Measurements from ENCODE around the gene ENAH.

ENAH gene

GRCh38 chr1:225442123-225442505 is 210.8 kb downstream of the ENAH start:
- TF ChIP-seq CTCF (IDR thresholded peaks at IDR 0.05; ENCODE audit: low read depth, low read length, missing control alignments): no peak
- no peak overlapping the region for H3K4me3 ChIP-seq (ENCODE audit: low read depth, low read length)
- no peak for DNase-seq (ENCODE audit: low read depth)

GRCh38 chr1:225441314-225442122 is 211.4 kb downstream of the ENAH start:
- no peak overlapping the region for H3K4me3 ChIP-seq (ENCODE audit: low read depth, low read length)
- TF ChIP-seq CTCF (IDR thresholded peaks at IDR 0.05; ENCODE audit: low read depth, low read length, missing control alignments): peak; percentile 43
- no peak for DNase-seq (ENCODE audit: low read depth)

GRCh38 chr1:225440380-225441221 is 212.3 kb downstream of the ENAH start:
- no peak for TF ChIP-seq CTCF (IDR thresholded peaks at IDR 0.05; ENCODE audit: low read depth, low read length, missing control alignments)
- no peak overlapping the region for H3K4me3 ChIP-seq (ENCODE audit: low read depth, low read length)
- no peak for DNase-seq (ENCODE audit: low read depth)

GRCh38 chr1:225437710-225438437 is 215.0 kb downstream of the ENAH start:
- no peak for DNase-seq (ENCODE audit: low read depth)
- TF ChIP-seq CTCF (IDR thresholded peaks at IDR 0.05; ENCODE audit: low read depth, low read length, missing control alignments): peak; percentile 11

More at GRCh38 chr1:225437710-225438437, 215.0 kb downstream of the ENAH start:
- no peak overlapping the region for H3K4me3 ChIP-seq (ENCODE audit: low read depth, low read length)

All from GM12864 (cell line).